HG03097 (cell line): Measurements from ENCODE around the gene RNF4.
"Not testable (repeated sequence)": the region's sequence is repeated elsewhere in the genome, so short reads cannot be mapped to it uniquely, and the experiment has no call there.

Experiments
- ATAC-seq: cut with Tn5 transposase; IDR thresholded peaks from one replicate; pipeline ENCODE4 v1.9.1; 2021; ENCODE audit not compliant: unreplicated experiment, low FRiP score

The RNF4 gene

GRCh38 chr4:2516635-2517034, 47.7 kb downstream of the RNF4 start:
- ATAC-seq, result no peak

DNA sequence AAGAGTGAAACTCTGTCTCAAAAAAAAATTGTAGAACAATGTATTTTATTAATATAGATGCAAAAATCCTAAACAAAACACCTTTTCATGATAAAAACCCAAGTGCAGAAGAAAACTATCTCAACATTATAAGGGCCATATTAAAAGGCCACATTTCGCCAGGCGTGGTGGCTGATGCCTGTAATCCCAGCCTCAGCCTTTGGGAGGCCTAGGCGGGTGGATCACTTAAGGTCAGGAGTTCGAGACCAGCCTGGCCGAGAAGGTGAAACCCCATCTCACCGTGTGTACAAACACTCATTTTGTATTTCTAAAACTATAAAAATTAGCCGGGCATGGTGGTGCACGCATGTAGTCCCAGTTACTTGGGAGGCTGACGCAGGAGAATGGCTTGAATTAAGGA, 57.7 kb downstream of the RNF4 start:
- ATAC-seq, result no peak

DNA sequence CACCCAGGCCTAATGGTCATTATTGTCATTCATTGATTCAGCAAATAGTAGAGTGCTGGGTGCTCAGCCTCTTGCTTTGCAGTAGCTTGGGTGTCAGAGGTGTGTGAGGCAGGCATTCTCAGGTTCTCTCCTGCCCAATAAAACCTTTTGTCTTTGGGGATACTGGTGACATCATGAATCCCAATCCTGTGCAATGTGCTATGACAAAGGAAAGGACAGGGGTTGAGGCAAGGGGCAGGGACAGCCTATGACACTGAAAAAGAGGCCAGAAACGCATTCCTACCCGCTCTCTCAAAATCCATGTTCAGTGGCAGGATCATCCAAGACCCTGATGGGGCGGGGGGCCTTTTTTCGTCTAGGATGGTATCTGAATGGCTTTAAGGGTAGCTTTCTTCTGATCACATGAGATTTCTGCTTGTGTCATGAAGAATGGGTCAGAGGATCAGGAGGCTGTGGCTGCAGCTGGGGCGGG, 66.0 kb downstream of the RNF4 start:
- no peak for ATAC-seq

DNA sequence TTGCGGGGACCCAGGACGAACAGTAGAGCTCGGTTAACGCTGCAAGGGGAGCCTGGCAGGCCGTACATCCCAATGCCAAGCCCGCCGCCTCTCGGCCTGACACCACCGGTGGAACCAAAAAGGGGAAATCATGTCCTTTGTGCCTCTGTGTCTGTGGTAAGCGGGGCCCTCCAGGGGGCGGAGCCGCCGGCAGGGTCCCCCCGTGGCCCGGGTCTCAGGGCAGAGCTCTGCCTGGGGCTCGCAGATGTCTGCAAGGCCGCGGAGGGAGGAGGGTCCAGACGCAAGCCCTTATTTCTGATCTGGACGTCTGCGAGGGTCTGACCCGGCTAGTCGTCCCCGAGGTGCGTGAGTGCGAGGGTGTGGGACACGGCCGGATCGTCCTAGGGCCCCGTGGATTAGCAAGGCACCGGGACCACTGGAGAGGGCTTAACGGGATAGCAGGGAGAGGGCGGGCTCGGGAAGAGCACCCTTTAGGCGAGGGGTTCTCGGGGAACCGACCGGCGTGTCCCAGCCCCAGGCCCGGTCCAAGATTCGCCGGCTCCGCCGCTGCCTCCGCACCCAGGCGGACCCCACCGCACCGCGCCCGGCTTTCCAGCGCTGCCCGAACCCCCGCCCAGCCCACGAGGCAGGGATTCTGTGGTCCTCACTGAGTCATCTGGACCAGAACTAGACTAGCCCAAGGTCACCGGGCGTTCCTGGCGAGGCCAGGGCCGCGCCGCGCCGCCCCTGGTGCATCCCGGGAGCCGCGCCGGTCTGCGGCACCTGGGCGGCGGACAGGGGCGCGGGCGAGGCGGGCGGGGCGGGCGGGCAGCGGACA, 66.7 kb downstream of the RNF4 start:
- peak; percentile 3 for ATAC-seq

DNA sequence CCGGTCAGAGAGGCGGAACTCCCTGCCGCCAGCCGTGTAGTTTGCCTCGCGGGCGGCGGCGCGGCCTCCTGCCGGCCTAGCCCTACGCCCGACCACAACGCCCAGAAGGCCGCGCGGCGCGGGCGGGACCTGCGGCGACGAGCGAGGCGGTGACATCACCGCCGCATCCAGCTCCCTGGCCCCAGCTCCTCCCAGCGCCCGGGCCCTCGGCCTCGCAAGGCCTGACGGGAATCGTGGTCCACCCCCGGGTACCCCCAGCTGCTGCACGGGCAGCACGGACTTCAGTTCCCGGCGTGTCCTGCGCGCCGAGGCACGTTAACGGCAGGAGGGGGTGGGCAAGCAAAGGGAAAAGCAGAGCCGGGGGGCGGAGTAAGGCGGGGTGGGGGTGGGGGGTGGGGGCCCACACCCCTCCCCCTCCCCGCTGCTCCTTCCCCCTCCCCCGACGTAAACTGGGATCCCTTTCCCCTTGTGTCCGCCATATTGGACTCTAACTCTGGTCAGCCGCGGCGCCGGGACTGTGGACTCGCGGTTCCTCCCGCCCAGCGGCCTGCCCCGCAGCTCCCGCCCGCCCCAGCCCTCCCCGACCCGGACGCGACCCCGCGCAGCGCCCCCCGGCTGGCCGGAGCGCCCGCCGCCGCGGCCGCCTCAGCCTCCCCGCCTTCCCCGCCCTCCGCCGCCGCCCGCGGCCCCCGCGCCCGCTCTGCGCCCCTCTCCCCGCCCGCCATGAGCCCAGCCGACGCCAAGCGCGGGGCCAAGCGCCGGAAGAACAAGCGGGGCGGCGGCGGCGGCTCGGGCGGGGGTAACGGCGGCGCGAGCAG, 67.5 kb downstream of the RNF4 start, which contains the start of gene FAM193A:
Gene FAM193A (plus strand): TSS at position 455 of the 818 bp plus-strand sequence. CDS start 269 bp downstream, at position 724.
- peak; percentile 90 for ATAC-seq

DNA sequence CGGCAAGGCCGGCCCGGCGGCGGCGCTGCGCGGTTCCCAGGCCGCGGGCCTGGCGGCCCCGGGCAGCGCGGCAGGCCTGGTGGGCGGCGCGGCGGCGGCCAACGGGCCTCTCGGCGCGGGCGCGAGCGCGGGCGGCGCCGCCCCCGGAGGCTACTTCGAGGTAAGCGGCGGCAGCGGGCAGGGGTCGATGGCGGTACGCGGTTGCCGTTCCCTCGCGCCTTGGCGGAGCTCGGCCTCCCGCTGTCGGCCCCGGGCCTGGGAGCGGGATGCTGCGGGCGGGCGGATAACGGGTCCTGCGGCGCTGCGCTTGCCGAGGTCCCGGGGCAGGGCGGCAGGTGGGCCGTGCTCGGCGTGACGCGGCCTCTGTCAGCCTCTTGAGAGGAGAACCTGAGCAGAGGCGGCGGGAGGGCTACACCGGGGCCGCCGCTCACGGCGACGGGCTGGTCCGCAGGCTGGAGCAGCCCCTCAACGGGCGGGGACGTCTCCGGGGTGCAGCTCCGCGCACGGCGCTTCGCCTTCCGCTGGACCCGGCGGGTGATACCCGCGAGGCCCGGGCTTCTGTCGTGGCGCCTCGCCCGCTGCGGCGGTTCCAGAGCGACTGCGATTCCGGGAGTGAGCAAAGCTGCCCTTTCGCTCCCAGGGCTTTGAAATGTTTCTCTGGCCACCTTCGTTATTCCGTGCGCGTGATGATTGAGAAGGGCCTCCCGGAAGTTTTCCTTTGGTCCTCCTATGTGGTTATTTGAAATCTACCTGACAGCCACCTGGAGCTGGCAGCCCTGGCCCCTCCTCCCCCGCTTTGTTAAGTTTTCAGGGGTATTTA, 68.3 kb downstream of the RNF4 start:
- peak; percentile 29 for ATAC-seq

GRCh38 chr4:2543580-2544191, 74.8 kb downstream of the RNF4 start:
- not testable (repeated sequence) for ATAC-seq

GRCh38 chr4:2545321-2546013, 76.6 kb downstream of the RNF4 start:
- no peak for ATAC-seq

DNA sequence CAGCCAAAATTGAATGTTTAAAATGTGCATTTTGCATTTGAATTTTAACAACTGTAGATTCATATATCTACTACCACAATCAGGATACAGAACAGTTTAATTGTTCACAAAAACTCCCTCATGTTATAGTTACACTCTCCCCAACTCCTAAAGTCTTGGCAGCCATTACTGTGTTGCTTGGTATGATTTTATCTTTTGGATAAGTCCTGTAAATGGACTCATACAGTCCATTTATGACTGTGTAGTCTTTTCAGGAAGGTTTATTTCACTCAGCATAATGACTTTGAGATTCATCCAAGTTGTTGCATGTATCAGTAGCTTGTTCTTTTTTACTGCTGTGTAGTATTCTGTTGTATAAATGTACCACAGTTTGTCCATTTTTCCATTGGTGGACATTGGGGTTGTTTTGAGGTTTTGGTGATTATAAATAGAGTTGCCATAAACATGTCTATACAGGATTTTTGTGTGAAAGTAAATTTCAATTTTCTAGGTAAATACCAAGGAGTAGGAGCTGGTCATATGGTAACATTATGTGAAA, 77.4 kb downstream of the RNF4 start:
- ATAC-seq, result no peak

DNA sequence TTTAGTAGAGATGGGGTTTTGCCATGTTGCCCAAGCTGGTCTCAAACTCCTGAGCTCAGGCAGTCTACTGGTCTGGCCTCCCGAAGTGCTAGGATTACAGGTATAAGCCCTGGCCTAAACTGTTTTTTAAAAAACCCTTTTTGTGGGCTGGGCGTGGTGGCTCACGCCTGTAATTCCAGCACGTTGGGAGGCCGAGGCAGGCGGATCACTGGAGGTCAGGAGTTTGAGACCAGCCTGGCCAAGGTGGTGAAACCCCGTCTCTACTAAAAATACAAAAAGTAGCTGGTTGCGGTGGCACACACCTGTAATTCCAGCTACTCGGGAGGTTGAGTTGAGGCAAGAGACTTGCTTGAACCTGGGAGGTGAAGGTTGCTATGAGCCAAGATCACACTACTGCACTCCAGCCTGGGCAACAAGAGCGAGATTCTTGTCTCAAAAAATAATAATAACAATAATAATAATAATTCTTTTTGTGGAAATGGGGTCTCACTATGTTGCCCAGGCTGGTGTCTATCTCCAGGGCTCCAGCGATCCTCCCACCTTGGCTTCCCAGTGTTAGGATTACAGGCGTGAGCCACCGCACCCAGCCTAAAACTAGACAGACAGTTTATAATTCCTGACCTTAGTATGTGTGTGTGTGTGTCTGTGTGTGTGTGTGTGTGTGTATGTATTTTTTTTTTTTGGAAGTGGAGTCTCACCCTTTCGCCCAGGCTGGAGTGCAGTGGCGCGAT, 78.2 kb downstream of the RNF4 start:
- ATAC-seq, result not testable (repeated sequence)

GRCh38 chr4:2551118-2551517, 82.2 kb downstream of the RNF4 start:
- no peak for ATAC-seq

DNA sequence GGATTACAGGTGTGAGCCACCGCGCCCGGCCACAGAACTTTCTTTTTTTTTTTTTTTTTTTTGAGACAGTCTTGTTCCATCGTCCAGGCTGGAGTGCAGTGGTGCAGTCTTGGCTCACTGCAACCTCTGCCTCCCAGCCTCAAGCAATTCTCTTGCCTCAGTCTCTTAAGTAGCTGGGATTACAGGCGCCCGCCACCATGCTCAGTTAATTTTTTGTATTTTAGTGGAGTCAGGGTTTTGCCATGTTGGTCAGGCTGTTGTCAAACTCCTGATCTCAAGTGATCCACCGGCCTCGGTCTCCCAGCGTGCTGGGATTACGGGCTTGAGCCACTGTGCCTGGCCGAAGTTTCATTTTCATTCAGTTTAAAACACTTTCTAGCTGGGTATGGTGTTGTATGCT, 83.9 kb downstream of the RNF4 start:
- no peak for ATAC-seq

DNA sequence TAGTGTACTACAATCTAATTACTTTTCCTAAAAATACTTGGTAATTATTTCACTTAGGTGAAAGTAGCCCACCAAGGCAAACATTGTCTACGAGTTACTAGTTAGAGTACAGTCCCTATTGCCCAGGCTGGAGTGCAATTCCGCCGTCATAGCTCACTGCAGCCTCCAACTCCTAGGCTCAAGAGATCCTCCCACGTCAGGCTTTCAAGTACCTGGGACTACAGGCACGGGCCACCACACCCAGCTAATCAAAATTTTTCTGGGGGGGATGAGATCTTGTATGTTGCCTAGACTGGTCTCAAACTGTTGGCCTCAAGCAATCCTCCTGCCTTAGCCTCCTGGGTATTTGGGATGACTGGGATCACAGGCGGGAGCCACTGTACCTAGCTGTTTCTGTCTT, 89.4 kb downstream of the RNF4 start:
- no peak for ATAC-seq

GRCh38 chr4:2560167-2560566, 91.3 kb downstream of the RNF4 start:
- no peak for ATAC-seq
